Measurements from ENCODE around the gene GMNC.

The GMNC gene

GRCh38 chr3:190847436-190847835 lies 15.1 kb downstream of the GMNC start:
- no peak for DNase-seq

- no peak for DNase-seq
Observed at GRCh38 chr3:190840146-190840545, 22.3 kb downstream of the GMNC start.

- no peak for DNase-seq
Observed at GRCh38 chr3:190831225-190831624, 31.3 kb downstream of the GMNC start.

GRCh38 chr3:190830031-190830430 lies 32.5 kb downstream of the GMNC start:
- no peak for DNase-seq

- DNase-seq: no peak
Observed at GRCh38 chr3:190826018-190826417, 36.5 kb downstream of the GMNC start.

- no peak for DNase-seq
Observed at GRCh38 chr3:190825386-190826016, 37.0 kb downstream of the GMNC start.

GRCh38 chr3:190811775-190812480 lies 50.6 kb downstream of the GMNC start:
- DNase-seq: no peak

- DNase-seq: no peak
Observed at GRCh38 chr3:190810957-190811356, 51.5 kb downstream of the GMNC start.

GRCh38 chr3:190809351-190809750 lies 53.1 kb downstream of the GMNC start:
- no peak for DNase-seq

GRCh38 chr3:190807719-190808375 lies 54.6 kb downstream of the GMNC start:
- DNase-seq: no peak
